VCaP (cell line): ENCODE measurements around the gene TTYH3.

Experiments
- H3K27ac ChIP-seq: fragments of 450-650 bp; 2 replicates; pipeline ENCODE4 v1.5.1; 2017
- CTCF ChIP-seq: fragments of 450-650 bp; conservative IDR thresholded peaks from 2 replicates; pipeline ENCODE4 v1.5.1; 2017; ENCODE audit warnings: mild to moderate bottlenecking, moderate library complexity

TTYH3 gene

GRCh38 chr7:2698581-2699288, 66.9 kb downstream of the TTYH3 start:
- H3K27ac ChIP-seq = no peak overlapping the region
- TF ChIP-seq CTCF = no peak

- no peak overlapping the region for H3K27ac ChIP-seq
- no peak for TF ChIP-seq CTCF
These were observed 67.5 kb downstream of the TTYH3 start for GRCh38 chr7:2699289-2699620.

- no peak overlapping the region for H3K27ac ChIP-seq
- no peak for TF ChIP-seq CTCF
These were observed 68.5 kb downstream of the TTYH3 start for GRCh38 chr7:2700141-2700850.

GRCh38 chr7:2701424-2701823, 69.6 kb downstream of the TTYH3 start:
- H3K27ac ChIP-seq = no peak overlapping the region
- TF ChIP-seq CTCF = no peak

GRCh38 chr7:2701832-2702593, 70.2 kb downstream of the TTYH3 start:
- H3K27ac ChIP-seq = no peak overlapping the region
- no peak for TF ChIP-seq CTCF

- no peak overlapping the region for H3K27ac ChIP-seq
- no peak for TF ChIP-seq CTCF
These were observed 70.8 kb downstream of the TTYH3 start for GRCh38 chr7:2702594-2702957.

GRCh38 chr7:2705371-2706096, 73.7 kb downstream of the TTYH3 start:
- TF ChIP-seq CTCF = no peak

More at GRCh38 chr7:2705371-2706096, 73.7 kb downstream of the TTYH3 start:
- no peak overlapping the region for H3K27ac ChIP-seq
